Vagina (tissue), 2 donors: ENCODE measurements around the gene ANXA5. TPM values are rescaled to one million over a fixed set of nuclear protein-coding genes. Genes with fewer than 3 reads are reported as not detected.

Experiments
- DNase-seq, 2 donors: peaks; one replicate each; pipeline ENCODE4 v3.0.0-alpha.2; 2017; ENCODE audit errors: extremely low spot score in 2 of 2
- H3K27ac ChIP-seq: fragments of 200-600 bp; sonication (generic); one replicate; pipeline ENCODE4 v1.5.1; 2019
- H3K27me3 ChIP-seq: fragments of 200-600 bp; sonication (generic); one replicate; pipeline ENCODE4 v1.5.1; 2019
- H3K36me3 ChIP-seq, 2 donors: fragments of 200-600 bp; sonication (generic); one replicate each; pipeline ENCODE4 v1.5.1; 2017 to 2019
- H3K4me1 ChIP-seq: fragments of 200-600 bp; sonication (generic); one replicate; pipeline ENCODE4 v1.5.1; 2019
- H3K4me3 ChIP-seq, 2 donors: fragments of 200-600 bp; sonication (generic); 1 replicate in 1 of 2; 2 replicates in 1 of 2; pipeline ENCODE4 v1.5.1; 2016 to 2019
- H3K9me3 ChIP-seq: fragments of 200-600 bp; sonication (generic); one replicate; pipeline ENCODE4 v1.5.1; 2019
- POLR2A ChIP-seq, 2 donors: fragments of 450-650 bp; IDR thresholded peaks; one replicate each; pipeline ENCODE4 v1.6.1; 2017; ENCODE audit warnings: antibody characterized with exemption in 2 of 2, mild to moderate bottlenecking in 2 of 2, moderate library complexity in 2 of 2
- POLR2AphosphoS5 ChIP-seq, 2 donors: sonication (generic); formaldehyde crosslinking; IDR thresholded peaks; one replicate each; pipeline ENCODE4 v1.9.0; 2017; ENCODE audit warnings: antibody characterized with exemption in 2 of 2, mild to moderate bottlenecking in 2 of 2, low read depth in 1 of 2; ENCODE audit not compliant: insufficient read depth in 1 of 2
- intact Hi-C: fragments of 100-400 bp; cut with DNase I; formaldehyde crosslinking; loops from one replicate; pipeline ENCODE4 v1.15.1; 2023
- total RNA-seq: library from RNA; depleted of rRNA; stranded (reverse); fragments of >200 nt; gene quantifications from one replicate; pipeline ENCODE4 v1.2.3, GENCODE V29; 2016
- TF ChIP-seq, protein P1 (sequence below), 3 experiments: fragments of 450-650 bp in 2 of 3; fragments of 200-600 bp in 1 of 3; sonication (generic) in 1 of 3; IDR thresholded peaks; one replicate each; pipeline ENCODE4 v1.5.1; 2017 to 2019; ENCODE audit warnings: antibody characterized with exemption in 3 of 3, mild to moderate bottlenecking in 2 of 3, moderate library complexity in 2 of 3

ANXA5 gene
- total RNA-seq, 1 donor from 2014 or later = 197 TPM

DNA sequence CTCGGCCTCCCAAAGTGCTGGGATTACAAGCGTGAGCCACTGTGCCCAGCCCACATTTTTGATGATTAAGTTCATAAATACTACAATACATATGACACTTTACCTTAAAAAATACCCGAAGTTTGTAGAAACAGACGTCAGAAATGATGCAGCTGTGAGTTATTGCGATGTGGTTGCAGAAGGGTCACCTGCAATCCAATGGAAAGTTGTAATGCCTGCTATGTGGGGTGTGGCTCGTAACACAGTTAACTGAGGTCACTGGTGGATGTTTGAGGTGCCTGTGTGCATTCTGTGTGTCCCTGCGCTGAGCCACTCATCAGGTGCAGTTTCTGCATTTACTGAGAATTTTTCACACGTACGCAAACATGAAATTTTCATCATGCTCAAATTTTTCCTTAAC lies 64.1 kb downstream of the ANXA5 start:
- H3K4me1 ChIP-seq = no peaks in the 10 kb centered on the region
- H3K27ac ChIP-seq = no peak overlapping the region
- no peak for DNase-seq
- intact Hi-C loops = no loop called here
- no peaks in the 10 kb centered on the region for H3K9me3 ChIP-seq
- no peak for TF ChIP-seq POLR2AphosphoS5 (IDR thresholded peaks at IDR 0.05; ENCODE audit: insufficient read depth in 1 of 2, low read depth in 1 of 2)
- TF ChIP-seq, protein P1, sequence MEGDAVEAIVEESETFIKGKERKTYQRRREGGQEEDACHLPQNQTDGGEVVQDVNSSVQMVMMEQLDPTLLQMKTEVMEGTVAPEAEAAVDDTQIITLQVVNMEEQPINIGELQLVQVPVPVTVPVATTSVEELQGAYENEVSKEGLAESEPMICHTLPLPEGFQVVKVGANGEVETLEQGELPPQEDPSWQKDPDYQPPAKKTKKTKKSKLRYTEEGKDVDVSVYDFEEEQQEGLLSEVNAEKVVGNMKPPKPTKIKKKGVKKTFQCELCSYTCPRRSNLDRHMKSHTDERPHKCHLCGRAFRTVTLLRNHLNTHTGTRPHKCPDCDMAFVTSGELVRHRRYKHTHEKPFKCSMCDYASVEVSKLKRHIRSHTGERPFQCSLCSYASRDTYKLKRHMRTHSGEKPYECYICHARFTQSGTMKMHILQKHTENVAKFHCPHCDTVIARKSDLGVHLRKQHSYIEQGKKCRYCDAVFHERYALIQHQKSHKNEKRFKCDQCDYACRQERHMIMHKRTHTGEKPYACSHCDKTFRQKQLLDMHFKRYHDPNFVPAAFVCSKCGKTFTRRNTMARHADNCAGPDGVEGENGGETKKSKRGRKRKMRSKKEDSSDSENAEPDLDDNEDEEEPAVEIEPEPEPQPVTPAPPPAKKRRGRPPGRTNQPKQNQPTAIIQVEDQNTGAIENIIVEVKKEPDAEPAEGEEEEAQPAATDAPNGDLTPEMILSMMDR (IDR thresholded peaks at IDR 0.05) = no peak
- no peak for TF ChIP-seq POLR2A (IDR thresholded peaks at IDR 0.05)
- H3K36me3 ChIP-seq = no peaks in the 10 kb centered on the region
- no peaks in the 10 kb centered on the region for H3K27me3 ChIP-seq
- no peak overlapping the region for H3K4me3 ChIP-seq

Other genes starting within 250 kb of the ANXA5 start
- not detected for gene SMIM43, start 68.2 kb upstream of the ANXA5 start, total RNA-seq
- 10.6 TPM for gene EXOSC9, start 104.3 kb upstream of the ANXA5 start, total RNA-seq
- 5.4 TPM for gene CCNA2, start 126.9 kb upstream of the ANXA5 start, total RNA-seq
- gene BBS7, start 173.5 kb upstream of the ANXA5 start, total RNA-seq = 19.2 TPM